DMS79 treated with DMSO at 0.1 percent for 48 hours (cell line): ENCODE results near the gene SLC2A9.

Source experiments
- DNase-seq: peaks from one replicate; lab custom pipeline; 2025; lab: John Stamatoyannopoulos, UW

The SLC2A9 gene

GRCh38 chr4:10019521-10020051, 1.7 kb downstream of the SLC2A9 start:
- peak; percentile 5 for DNase-seq

GRCh38 chr4:10018818-10019461, 2.4 kb downstream of the SLC2A9 start:
- peak; percentile 75 for DNase-seq

GRCh38 chr4:10017037-10017893, 4.0 kb downstream of the SLC2A9 start:
- no peak for DNase-seq

GRCh38 chr4:10016169-10016568, 5.1 kb downstream of the SLC2A9 start:
- DNase-seq: no peak

GRCh38 chr4:10015140-10015753, 6.0 kb downstream of the SLC2A9 start:
- peak; percentile 45 for DNase-seq

GRCh38 chr4:10013722-10014121, 7.6 kb downstream of the SLC2A9 start:
- DNase-seq: no peak

GRCh38 chr4:10011885-10012284, 9.4 kb downstream of the SLC2A9 start:
- no peak for DNase-seq

GRCh38 chr4:10011277-10011676, 10.0 kb downstream of the SLC2A9 start:
- no peak for DNase-seq

GRCh38 chr4:10009861-10010500, 11.3 kb downstream of the SLC2A9 start:
- DNase-seq: no peak

- DNase-seq: no peak
Observed at GRCh38 chr4:10008609-10009005, 12.7 kb downstream of the SLC2A9 start.

GRCh38 chr4:10007793-10008608, 13.3 kb downstream of the SLC2A9 start:
- no peak for DNase-seq

GRCh38 chr4:10007436-10007740, 13.9 kb downstream of the SLC2A9 start:
- no peak for DNase-seq

- peak; percentile 35 for DNase-seq
Observed at GRCh38 chr4:10006601-10007435, 14.5 kb downstream of the SLC2A9 start.

- DNase-seq: peak; percentile 36
Observed at GRCh38 chr4:10006231-10006600, 15.1 kb downstream of the SLC2A9 start.

- no peak for DNase-seq
Observed at GRCh38 chr4:10005632-10006031, 15.7 kb downstream of the SLC2A9 start.

GRCh38 chr4:10003666-10004065, 17.6 kb downstream of the SLC2A9 start:
- DNase-seq: no peak

- no peak for DNase-seq
Observed at GRCh38 chr4:10002278-10002677, 19.0 kb downstream of the SLC2A9 start.

- DNase-seq: no peak
Observed at GRCh38 chr4:10001757-10002156, 19.5 kb downstream of the SLC2A9 start.

GRCh38 chr4:9999956-10000561, 21.2 kb downstream of the SLC2A9 start:
- DNase-seq: no peak

- no peak for DNase-seq
Observed at GRCh38 chr4:9997886-9998285, 23.4 kb downstream of the SLC2A9 start.
